GM23338 (cell line): ENCODE results near the gene KRTAP5-3. TPM values are rescaled to one million over a fixed set of nuclear protein-coding genes. Genes with fewer than 3 reads are reported as not detected.

Source experiments
- ATAC-seq: fragments of 200-7000 bp; cut with Tn5 transposase; 3 replicates; pipeline ENCODE4 v1.9.1; 2020
- DNase-seq: peaks from one replicate; pipeline ENCODE4 v3.0.0-alpha.2; 2015; ENCODE audit warnings: low spot score
- H2AFZ ChIP-seq: fragments of 200-600 bp; sonication (generic); 2 replicates; pipeline ENCODE4 v1.8.0; 2016; ENCODE audit warnings: antibody characterized with exemption, mild to moderate bottlenecking, moderate library complexity
- H3F3A ChIP-seq: fragments of 200-600 bp; sonication (generic); replicated peaks from 2 replicates; pipeline ENCODE4 v1.8.0; 2017; ENCODE audit warnings: antibody characterized with exemption, mixed run types, low read depth
- H3K27ac ChIP-seq: fragments of 200-600 bp; sonication (generic); 2 replicates; pipeline ENCODE4 v1.6.1; 2016; ENCODE audit warnings: low read depth
- H3K27me3 ChIP-seq: fragments of 200-600 bp; sonication (generic); 2 replicates; pipeline ENCODE4 v1.8.0; 2016; ENCODE audit warnings: mild to moderate bottlenecking, mixed run types, moderate library complexity; ENCODE audit not compliant: insufficient read depth
- H3K36me3 ChIP-seq: fragments of 200-600 bp; sonication (generic); 2 replicates; pipeline ENCODE4 v1.8.0; 2016; ENCODE audit warnings: mild to moderate bottlenecking; ENCODE audit not compliant: insufficient read depth
- H3K4me1 ChIP-seq: fragments of 200-600 bp; sonication (generic); 2 replicates; pipeline ENCODE4 v1.8.0; 2016; ENCODE audit warnings: mild to moderate bottlenecking, moderate library complexity; ENCODE audit not compliant: insufficient read depth
- H3K4me2 ChIP-seq: fragments of 200-600 bp; sonication (generic); 2 replicates; pipeline ENCODE4 v1.7.1; 2017; ENCODE audit warnings: mixed run types
- H3K4me3 ChIP-seq: fragments of 200-600 bp; sonication (generic); 2 replicates; pipeline ENCODE4 v1.6.1; 2016; ENCODE audit warnings: mixed run types
- H3K79me2 ChIP-seq: fragments of 200-600 bp; sonication (generic); replicated peaks from 2 replicates; pipeline ENCODE4 v1.8.0; 2017; ENCODE audit warnings: mild to moderate bottlenecking; ENCODE audit not compliant: insufficient read depth
- H3K9me2 ChIP-seq: fragments of 200-600 bp; sonication (generic); 2 replicates; pipeline ENCODE4 v1.8.0; 2017; ENCODE audit not compliant: insufficient read depth
- H4K20me1 ChIP-seq: fragments of 200-600 bp; sonication (generic); replicated peaks from 2 replicates; pipeline ENCODE4 v1.8.0; 2017; ENCODE audit warnings: mild to moderate bottlenecking; ENCODE audit not compliant: insufficient read depth
- H3K27ac Mint-ChIP-seq: 2 replicates; pipeline ENCODE4 v1.8.0; 2020; ENCODE audit warnings: inconsistent platforms, mild to moderate bottlenecking, moderate library complexity, mixed read lengths
- H3K27me3 Mint-ChIP-seq: 3 replicates; pipeline ENCODE4 v1.8.0; 2022; ENCODE audit warnings: low read depth, mild to moderate bottlenecking, moderate library complexity, mixed read lengths, inconsistent platforms; ENCODE audit not compliant: insufficient read depth, poor library complexity
- H3K36me3 Mint-ChIP-seq: 3 replicates; pipeline ENCODE4 v1.8.0; 2021; ENCODE audit warnings: low read depth, mild to moderate bottlenecking, inconsistent platforms, moderate library complexity, mixed read lengths
- H3K4me1 Mint-ChIP-seq: 3 replicates; pipeline ENCODE4 v1.8.0; 2020; ENCODE audit warnings: mild to moderate bottlenecking, inconsistent platforms, mixed read lengths
- H3K4me3 Mint-ChIP-seq: 3 replicates; pipeline ENCODE4 v1.8.0; 2021; ENCODE audit warnings: moderate library complexity, mild to moderate bottlenecking, inconsistent platforms, mixed read lengths
- H3K9me3 Mint-ChIP-seq: 3 replicates; pipeline ENCODE4 v1.8.0; 2020; ENCODE audit warnings: moderate library complexity, mild to moderate bottlenecking, inconsistent platforms, mixed read lengths
- CREB1 ChIP-seq: fragments of 250-450 bp; sonication (Bioruptor Pico); IDR thresholded peaks from 2 replicates; pipeline ENCODE4 v1.5.0; 2020; ENCODE audit warnings: low read depth, mild to moderate bottlenecking, moderate library complexity
- EZH2 ChIP-seq: fragments of 200-600 bp; sonication (generic); IDR thresholded peaks from one replicate; pipeline ENCODE4 v1.8.0; 2017; ENCODE audit warnings: antibody characterized with exemption, mild to moderate bottlenecking, low read depth; ENCODE audit not compliant: unreplicated experiment
- EZH2phosphoT487 ChIP-seq: fragments of 200-600 bp; sonication (generic); IDR thresholded peaks from one replicate; pipeline ENCODE4 v1.8.1; 2018; ENCODE audit warnings: antibody characterized with exemption; ENCODE audit not compliant: unreplicated experiment
- JUNB ChIP-seq: IDR thresholded peaks from one replicate; pipeline ENCODE4 v1.6.1; 2016; ENCODE audit warnings: antibody characterized with exemption; ENCODE audit not compliant: unreplicated experiment
- NANOG ChIP-seq: IDR thresholded peaks from 2 replicates; pipeline ENCODE4 v1.6.1; 2016; ENCODE audit warnings: antibody characterized with exemption, borderline replicate concordance
- POLR2AphosphoS5 ChIP-seq: IDR thresholded peaks from 2 replicates; pipeline ENCODE4 v1.6.1; 2016; ENCODE audit warnings: antibody characterized with exemption, low read depth
- STAT1 ChIP-seq: IDR thresholded peaks from one replicate; pipeline ENCODE4 v1.6.1; 2016; ENCODE audit warnings: antibody characterized with exemption; ENCODE audit not compliant: unreplicated experiment
- ZNF114 ChIP-seq: fragments of 250-450 bp; sonication (Bioruptor Pico); IDR thresholded peaks from 2 replicates; pipeline ENCODE4 v1.5.0; 2020; ENCODE audit warnings: mild to moderate bottlenecking, moderate library complexity
- ZNF331 ChIP-seq: fragments of 250-450 bp; sonication (Bioruptor Pico); IDR thresholded peaks from 2 replicates; pipeline ENCODE4 v1.5.0; 2020; ENCODE audit warnings: low read depth, mild to moderate bottlenecking, moderate library complexity
- polyA plus RNA-seq: library from polyadenylated mRNA; unstranded; fragments of >200 nt; fragmentation: Nextera tagmentation; extraction: Ambion mirVana; gene quantifications from 2 replicates; pipeline ENCODE4 v1.2.1, GENCODE V29; 2016
- total RNA-seq: library from RNA; depleted of rRNA; stranded (reverse); fragments of >200 nt; shearing (Covaris generic); gene quantifications from 2 replicates; pipeline ENCODE4 v1.2.3, GENCODE V29; 2014
- TF ChIP-seq, protein P1 (sequence below): IDR thresholded peaks from one replicate; pipeline ENCODE4 v1.6.1; 2018; ENCODE audit warnings: antibody characterized with exemption; ENCODE audit not compliant: unreplicated experiment

The KRTAP5-3 gene
- total and polyA plus RNA-seq, 2 experiments from 2014 or later, result not detected

DNA sequence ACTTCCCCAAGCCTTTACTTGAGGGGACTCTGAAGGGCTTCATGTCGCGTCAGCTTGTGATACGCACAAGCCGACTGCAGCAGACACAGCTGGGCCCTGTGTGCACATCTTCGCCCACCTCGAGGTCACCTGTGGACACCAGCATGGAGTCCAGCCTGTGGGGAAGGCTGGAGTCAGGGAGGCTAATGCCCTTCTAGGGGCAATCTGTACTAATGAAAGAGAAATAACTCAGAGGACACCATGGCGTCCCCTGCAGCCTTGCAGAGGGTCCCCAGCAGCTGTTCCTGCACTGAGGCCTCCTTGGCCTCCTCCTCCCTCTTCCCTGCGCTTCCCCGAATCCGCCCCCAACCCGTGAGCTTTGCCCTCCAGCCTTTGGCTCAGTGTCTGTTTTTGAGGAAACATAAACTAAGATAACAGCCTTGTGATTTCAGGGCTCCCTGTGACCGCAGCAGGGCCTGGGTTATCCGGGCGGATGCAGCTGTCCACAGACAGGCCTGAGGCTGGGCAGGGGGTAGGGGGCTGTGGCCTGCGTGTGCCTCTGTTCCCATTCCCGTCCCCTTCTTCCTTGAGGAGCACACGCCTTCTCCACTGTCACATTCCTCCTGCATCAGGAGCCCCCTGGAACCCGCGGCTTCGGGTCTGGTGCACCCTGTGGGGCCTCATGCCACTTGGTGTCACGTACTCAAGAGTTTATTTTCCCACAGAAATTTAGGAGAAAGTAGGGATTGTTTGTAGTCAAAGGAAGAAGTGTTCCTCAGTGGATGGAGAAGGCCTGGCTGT, 46.3 kb upstream of the KRTAP5-3 start:
- no peaks in the 10 kb centered on the region for H3K27me3 ChIP-seq
- H4K20me1 ChIP-seq, result no peaks in the 10 kb centered on the region
- no peak overlapping the region for H3K27ac ChIP-seq
- peaks cover 5% of the 10 kb centered on the region for H3K27me3 Mint-ChIP-seq
- no peak for TF ChIP-seq ZNF331 (CRISPR knock-in tag)
- no peak overlapping the region for H3K4me2 ChIP-seq
- H3K36me3 ChIP-seq, result no peaks in the 10 kb centered on the region
- no peaks in the 10 kb centered on the region for H3K9me2 ChIP-seq
- no peak overlapping the region for H3K27ac Mint-ChIP-seq
- no peak overlapping the region for H2AFZ ChIP-seq
- peaks cover 6% of the 10 kb centered on the region; the same call in 2 of the 3 replicates for H3K4me1 Mint-ChIP-seq
- no peak overlapping the region for H3K4me3 ChIP-seq
- no peaks in the 10 kb centered on the region for H3K79me2 ChIP-seq
- no peak overlapping the region for H3K4me3 Mint-ChIP-seq
- H3K36me3 Mint-ChIP-seq, result no peaks in the 10 kb centered on the region
- H3F3A ChIP-seq, result no peaks in the 10 kb centered on the region
- no peak for ATAC-seq
- H3K4me1 ChIP-seq, result no peaks in the 10 kb centered on the region
- DNase-seq, result no peak
- H3K9me3 Mint-ChIP-seq, result no peaks in the 10 kb centered on the region

DNA sequence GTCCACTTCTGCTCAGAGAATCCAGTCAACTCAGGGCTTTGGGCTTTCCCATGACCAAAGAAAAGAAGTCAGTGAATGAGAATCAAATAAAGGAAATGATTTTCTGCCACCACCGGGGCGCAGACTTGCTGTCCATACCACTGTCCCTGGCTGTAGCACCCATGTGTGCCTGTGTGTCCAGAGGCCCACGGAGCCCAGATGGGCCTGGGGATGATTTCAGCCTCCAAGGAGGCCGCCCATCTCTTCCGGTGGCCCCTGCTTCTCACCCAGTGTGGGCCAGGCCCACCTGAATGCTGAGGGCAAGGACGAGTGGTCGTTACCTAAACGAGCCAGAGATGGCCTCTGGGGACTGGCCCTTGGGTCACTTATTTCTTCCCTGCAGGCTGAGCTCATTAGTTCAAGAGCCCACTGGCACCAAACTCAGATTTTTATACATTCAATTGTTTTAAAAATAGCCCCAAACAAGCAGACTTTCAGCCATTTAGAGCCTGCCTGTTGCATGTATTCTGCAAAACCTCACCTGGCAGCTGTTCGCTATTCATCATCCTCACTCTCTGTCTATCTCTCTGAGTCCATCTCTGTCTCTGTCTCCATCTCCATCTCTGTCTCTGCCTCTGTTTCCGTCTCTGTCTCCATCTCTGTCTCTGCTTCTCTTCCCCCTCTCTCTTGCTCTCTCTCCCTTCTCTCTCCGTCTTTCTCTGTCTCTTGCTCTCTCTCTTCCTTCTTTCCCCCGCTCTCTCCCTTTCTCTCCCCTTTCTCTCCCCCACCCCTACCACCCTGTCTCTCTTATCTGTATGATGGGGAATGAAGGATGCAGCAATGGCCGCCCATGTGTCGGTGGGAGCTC, 45.5 kb upstream of the KRTAP5-3 start:
- H3F3A ChIP-seq, result no peaks in the 10 kb centered on the region
- DNase-seq, result no peak
- Mint-ChIP-seq H3K4me3 (no peak overlapping the region), H3K4me1 (peaks cover 6% of the 10 kb centered on the region; the same call in 2 of the 3 replicates), H3K36me3 (no peaks in the 10 kb centered on the region), H3K9me3 (no peaks in the 10 kb centered on the region), H3K27me3 (peaks cover 2% of the 10 kb centered on the region), H3K27ac (no peak overlapping the region)
- no peaks in the 10 kb centered on the region for H3K27me3 ChIP-seq
- no peak overlapping the region for H3K4me3 ChIP-seq
- H3K79me2 ChIP-seq, result no peaks in the 10 kb centered on the region
- no peak overlapping the region for H3K27ac ChIP-seq
- H3K4me2 ChIP-seq, result no peak overlapping the region
- H3K9me2 ChIP-seq, result no peaks in the 10 kb centered on the region
- H4K20me1 ChIP-seq, result no peaks in the 10 kb centered on the region
- no peaks in the 10 kb centered on the region for H3K36me3 ChIP-seq
- H3K4me1 ChIP-seq, result no peaks in the 10 kb centered on the region
- ATAC-seq, result no peak
- peak overlapping the region; percentile 91 for H2AFZ ChIP-seq
- TF ChIP-seq NANOG (no peak), POLR2AphosphoS5 (no peak), JUNB (no peak), ZNF331 (CRISPR knock-in tag) (no peak), EZH2 (no peak), STAT1 (no peak), ZNF114 (no peak), EZH2phosphoT487 (no peak), CREB1 (CRISPR knock-in tag) (no peak)
- TF ChIP-seq, protein P1, sequence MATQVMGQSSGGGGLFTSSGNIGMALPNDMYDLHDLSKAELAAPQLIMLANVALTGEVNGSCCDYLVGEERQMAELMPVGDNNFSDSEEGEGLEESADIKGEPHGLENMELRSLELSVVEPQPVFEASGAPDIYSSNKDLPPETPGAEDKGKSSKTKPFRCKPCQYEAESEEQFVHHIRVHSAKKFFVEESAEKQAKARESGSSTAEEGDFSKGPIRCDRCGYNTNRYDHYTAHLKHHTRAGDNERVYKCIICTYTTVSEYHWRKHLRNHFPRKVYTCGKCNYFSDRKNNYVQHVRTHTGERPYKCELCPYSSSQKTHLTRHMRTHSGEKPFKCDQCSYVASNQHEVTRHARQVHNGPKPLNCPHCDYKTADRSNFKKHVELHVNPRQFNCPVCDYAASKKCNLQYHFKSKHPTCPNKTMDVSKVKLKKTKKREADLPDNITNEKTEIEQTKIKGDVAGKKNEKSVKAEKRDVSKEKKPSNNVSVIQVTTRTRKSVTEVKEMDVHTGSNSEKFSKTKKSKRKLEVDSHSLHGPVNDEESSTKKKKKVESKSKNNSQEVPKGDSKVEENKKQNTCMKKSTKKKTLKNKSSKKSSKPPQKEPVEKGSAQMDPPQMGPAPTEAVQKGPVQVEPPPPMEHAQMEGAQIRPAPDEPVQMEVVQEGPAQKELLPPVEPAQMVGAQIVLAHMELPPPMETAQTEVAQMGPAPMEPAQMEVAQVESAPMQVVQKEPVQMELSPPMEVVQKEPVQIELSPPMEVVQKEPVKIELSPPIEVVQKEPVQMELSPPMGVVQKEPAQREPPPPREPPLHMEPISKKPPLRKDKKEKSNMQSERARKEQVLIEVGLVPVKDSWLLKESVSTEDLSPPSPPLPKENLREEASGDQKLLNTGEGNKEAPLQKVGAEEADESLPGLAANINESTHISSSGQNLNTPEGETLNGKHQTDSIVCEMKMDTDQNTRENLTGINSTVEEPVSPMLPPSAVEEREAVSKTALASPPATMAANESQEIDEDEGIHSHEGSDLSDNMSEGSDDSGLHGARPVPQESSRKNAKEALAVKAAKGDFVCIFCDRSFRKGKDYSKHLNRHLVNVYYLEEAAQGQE, result no peak
